IMR-90 (cell line): ENCODE results near the gene CTDP1.

Source experiments
- CEBPB ChIP-seq: IDR thresholded peaks from 2 replicates; pipeline ENCODE4 v1.6.1; 2012; ENCODE audit warnings: low read depth, low read length, improper control_type of control experiment
- CTCF ChIP-seq: conservative IDR thresholded peaks from 2 replicates; pipeline ENCODE4 v1.5.1; 2012; ENCODE audit warnings: mild to moderate bottlenecking, low read depth, low read length, improper control_type of control experiment
- MXI1 ChIP-seq: IDR thresholded peaks from 2 replicates; pipeline ENCODE4 v1.6.1; 2012; ENCODE audit warnings: low read depth, mild to moderate bottlenecking, low read length, moderate library complexity, borderline replicate concordance
- POLR2A ChIP-seq: IDR thresholded peaks from 2 replicates; pipeline ENCODE4 v1.6.1; 2012; ENCODE audit warnings: mild to moderate bottlenecking, low read depth, low read length
- RAD21 ChIP-seq: IDR thresholded peaks from 2 replicates; pipeline ENCODE4 v1.6.1; 2012; ENCODE audit warnings: low read length, improper control_type of control experiment
- RFX5 ChIP-seq: IDR thresholded peaks from 2 replicates; pipeline ENCODE4 v1.8.0; 2012; ENCODE audit warnings: low read depth, mild to moderate bottlenecking, low read length, moderate library complexity
- SMC3 ChIP-seq: fragments of 150-350 bp; IDR thresholded peaks from 2 replicates; pipeline ENCODE4 v1.6.1; 2016; ENCODE audit warnings: low read depth, mild to moderate bottlenecking, antibody characterized with exemption, low read length, moderate library complexity

- no peak for TF ChIP-seq CTCF
- no peak for TF ChIP-seq SMC3
- TF ChIP-seq RAD21: no peak
- TF ChIP-seq POLR2A: no peak
- TF ChIP-seq MXI1: no peak
- TF ChIP-seq RFX5: no peak
- TF ChIP-seq CEBPB: no peak
Measured at GRCh38 chr18:79735071-79735980, 55.7 kb downstream of the CTDP1 start.
